ENCODE results near the gene PAQR9.

Gene PAQR9

DNA sequence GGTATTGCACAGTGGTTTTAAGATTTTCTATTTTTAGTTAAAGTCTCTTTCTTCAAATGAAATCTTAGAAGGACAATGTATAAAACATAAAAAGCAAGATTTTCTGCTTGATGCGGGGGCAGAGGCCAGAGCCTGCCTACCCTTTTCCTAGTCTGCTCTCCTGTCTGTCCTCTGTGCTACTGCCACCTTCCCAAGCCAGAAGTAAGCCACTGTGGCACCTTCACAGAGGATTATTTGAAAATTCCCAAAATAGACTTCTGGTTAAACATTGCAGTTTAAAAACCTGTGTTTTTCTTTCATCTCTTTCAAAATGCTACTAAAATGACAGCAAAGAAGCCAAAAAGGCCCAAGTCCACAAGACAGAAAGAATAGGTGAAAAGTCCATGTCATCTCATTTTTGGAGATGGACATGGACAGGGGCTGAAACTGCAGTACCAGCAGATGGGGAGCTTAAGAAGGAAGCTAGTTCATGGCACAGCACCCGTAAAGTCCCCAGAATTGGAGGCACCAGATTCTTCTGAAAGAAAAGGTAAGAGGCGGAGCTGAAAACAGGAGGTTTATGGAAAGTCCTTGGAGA, 37.0 kb downstream of the PAQR9 start:
- TF ChIP-seq, protein P1, sequence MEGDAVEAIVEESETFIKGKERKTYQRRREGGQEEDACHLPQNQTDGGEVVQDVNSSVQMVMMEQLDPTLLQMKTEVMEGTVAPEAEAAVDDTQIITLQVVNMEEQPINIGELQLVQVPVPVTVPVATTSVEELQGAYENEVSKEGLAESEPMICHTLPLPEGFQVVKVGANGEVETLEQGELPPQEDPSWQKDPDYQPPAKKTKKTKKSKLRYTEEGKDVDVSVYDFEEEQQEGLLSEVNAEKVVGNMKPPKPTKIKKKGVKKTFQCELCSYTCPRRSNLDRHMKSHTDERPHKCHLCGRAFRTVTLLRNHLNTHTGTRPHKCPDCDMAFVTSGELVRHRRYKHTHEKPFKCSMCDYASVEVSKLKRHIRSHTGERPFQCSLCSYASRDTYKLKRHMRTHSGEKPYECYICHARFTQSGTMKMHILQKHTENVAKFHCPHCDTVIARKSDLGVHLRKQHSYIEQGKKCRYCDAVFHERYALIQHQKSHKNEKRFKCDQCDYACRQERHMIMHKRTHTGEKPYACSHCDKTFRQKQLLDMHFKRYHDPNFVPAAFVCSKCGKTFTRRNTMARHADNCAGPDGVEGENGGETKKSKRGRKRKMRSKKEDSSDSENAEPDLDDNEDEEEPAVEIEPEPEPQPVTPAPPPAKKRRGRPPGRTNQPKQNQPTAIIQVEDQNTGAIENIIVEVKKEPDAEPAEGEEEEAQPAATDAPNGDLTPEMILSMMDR (IDR thresholded peaks at IDR 0.05; ENCODE audit: low read length, missing control alignments) = no peak
- no peak overlapping the region for H3K4me3 ChIP-seq (replicated peaks; ENCODE audit: low read depth, low read length)
- DNase-seq (ENCODE audit: low read depth) = no peak

DNA sequence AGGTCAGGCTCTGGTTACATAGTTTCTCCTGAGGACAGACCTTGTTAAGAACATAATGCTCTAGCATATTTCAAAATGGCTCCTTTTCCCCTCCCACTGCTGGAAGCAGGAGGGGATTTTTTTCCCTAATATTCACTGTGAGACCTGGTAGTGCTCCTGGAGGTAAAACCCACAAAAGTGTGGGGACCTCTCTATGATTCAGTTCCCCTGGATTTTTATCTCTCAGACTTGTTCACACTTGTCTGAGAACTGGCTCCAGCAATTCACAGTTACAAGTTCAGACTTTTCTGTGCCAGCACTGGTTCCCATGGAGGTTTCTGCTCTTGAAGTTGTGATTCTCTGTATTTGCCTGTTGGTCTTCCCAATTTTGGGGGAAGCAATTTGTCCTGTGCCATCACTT, 38.3 kb downstream of the PAQR9 start:
- H3K4me3 ChIP-seq (replicated peaks; ENCODE audit: low read depth, low read length) = no peak overlapping the region
- DNase-seq (ENCODE audit: low read depth) = no peak
- TF ChIP-seq, protein P1 (IDR thresholded peaks at IDR 0.05; ENCODE audit: low read length, missing control alignments) = no peak

DNA sequence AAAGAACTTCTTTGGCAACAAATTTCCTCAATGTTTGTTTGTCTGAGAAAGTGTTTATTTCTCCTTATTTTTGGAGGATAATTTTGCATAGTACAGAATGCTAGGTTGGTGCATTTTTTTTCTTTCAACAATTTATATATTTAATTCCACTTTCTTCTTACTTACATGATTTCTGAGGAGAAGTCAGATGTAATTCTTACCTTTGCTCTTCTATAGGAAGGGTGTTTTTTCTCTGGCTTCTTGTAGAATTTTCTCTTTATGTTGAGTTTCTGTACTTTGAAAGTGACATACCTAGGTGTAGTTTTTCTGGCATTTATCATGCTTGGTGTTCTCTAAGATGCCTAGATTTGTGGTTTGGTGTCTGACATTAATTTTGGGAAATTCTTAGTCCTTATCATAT, 39.8 kb downstream of the PAQR9 start:
- TF ChIP-seq, protein P1 (IDR thresholded peaks at IDR 0.05; ENCODE audit: low read length, missing control alignments) = no peak
- H3K4me3 ChIP-seq (replicated peaks; ENCODE audit: low read depth, low read length) = no peak overlapping the region
- DNase-seq (ENCODE audit: low read depth) = no peak

DNA sequence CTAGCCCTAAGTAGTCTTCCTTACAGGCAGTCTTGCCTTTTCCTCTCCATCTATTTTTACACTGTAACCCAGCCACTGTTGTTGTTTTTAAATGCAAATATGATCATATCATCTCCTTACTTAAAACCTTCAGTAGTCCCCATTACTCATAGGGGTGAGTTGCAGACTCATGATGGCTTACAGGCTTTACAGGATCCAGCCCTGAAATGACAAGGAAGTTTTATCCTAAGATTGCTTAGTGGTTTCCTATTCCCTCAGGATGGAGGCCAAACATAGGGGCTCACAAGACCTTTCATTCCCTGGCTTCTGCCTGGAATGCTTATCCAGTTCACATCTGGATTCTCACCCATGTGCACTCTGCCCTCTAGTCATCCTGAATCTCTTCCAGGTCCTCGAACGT, 46.9 kb downstream of the PAQR9 start:
- no peak for DNase-seq (ENCODE audit: low read depth)
- H3K4me3 ChIP-seq (replicated peaks; ENCODE audit: low read depth, low read length) = no peak overlapping the region
- TF ChIP-seq, protein P1 (IDR thresholded peaks at IDR 0.05; ENCODE audit: low read length, missing control alignments) = no peak

DNA sequence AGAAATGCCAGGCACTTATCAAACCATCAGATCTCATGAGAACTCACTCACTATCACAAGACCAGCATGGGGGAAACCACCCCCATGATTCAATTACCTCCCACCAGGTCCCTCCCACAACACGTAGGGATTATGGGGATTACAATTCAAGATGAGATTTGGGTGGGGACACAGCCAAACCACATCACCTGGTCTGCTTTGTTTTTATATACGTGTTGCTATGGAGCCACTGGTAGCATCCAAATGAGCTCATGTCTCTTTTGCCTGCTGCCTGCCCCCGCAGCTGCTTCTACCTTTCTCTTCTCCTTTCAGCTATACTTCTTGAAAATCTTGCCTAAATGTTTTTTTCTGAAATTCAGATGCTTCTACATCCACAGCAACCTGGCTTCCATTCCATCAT, 47.8 kb downstream of the PAQR9 start:
- no peak for DNase-seq (ENCODE audit: low read depth)
- no peak overlapping the region for H3K4me3 ChIP-seq (replicated peaks; ENCODE audit: low read depth, low read length)
- TF ChIP-seq, protein P1 (IDR thresholded peaks at IDR 0.05; ENCODE audit: low read length, missing control alignments) = no peak

DNA sequence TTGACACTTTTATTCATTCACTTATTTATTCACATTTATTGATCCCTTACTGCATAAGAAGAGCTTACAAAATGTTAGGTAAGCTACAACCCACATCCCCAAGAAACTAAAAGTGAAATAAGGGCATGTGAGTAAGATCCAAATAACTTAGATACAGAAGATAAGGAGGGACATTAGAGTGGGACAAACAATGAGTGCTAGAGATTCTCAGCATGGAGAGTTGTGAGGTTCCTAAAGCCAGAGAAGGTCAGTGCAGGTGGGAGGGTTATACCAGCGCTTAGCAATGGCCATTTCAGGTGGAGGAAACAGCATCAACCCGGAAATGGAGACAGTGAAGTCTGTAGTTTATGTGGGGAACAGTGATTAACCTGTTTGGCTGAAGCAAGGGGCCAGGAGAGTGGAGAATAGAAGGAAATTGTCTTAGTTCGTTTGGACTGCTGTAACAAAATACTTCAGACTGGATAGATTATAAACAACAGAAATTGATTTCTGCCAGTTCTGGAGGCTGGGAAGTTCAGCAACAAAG, 49.1 kb downstream of the PAQR9 start:
- no peak overlapping the region for H3K4me3 ChIP-seq (replicated peaks; ENCODE audit: low read depth, low read length)
- DNase-seq (ENCODE audit: low read depth) = no peak
- TF ChIP-seq, protein P1 (IDR thresholded peaks at IDR 0.05; ENCODE audit: low read length, missing control alignments) = no peak

DNA sequence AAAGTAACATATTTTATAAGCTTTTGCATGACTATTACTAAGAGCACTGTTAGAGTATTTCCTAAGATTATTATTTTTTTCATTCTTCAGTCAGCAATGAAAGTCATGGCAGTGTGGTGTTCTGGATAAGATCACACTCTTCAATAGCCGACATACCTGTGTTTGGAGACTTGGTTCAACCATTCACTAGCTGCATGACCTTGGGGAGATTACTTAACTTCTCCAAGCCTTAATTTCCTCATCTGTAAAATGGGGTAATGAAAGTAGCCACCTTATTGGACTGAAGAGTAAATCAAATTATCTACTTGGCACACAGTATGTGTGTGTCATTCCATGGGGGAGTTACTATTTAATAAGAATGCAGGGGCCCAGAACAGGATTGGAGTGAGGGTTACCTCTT, 50.0 kb downstream of the PAQR9 start:
- no peak for DNase-seq (ENCODE audit: low read depth)
- no peak overlapping the region for H3K4me3 ChIP-seq (replicated peaks; ENCODE audit: low read depth, low read length)
- TF ChIP-seq, protein P1 (IDR thresholded peaks at IDR 0.05; ENCODE audit: low read length, missing control alignments) = no peak
